Measurements from ENCODE around the gene TGFBR2. TPM values are rescaled to one million over a fixed set of nuclear protein-coding genes. Genes with fewer than 3 reads are reported as not detected.
A peak's percentile ranks its signal among the peaks of the same experiment; 100 is the strongest.

The TGFBR2 gene
- polyA plus RNA-seq, 1 donor from 2014 or later = 76.8 TPM

DNA sequence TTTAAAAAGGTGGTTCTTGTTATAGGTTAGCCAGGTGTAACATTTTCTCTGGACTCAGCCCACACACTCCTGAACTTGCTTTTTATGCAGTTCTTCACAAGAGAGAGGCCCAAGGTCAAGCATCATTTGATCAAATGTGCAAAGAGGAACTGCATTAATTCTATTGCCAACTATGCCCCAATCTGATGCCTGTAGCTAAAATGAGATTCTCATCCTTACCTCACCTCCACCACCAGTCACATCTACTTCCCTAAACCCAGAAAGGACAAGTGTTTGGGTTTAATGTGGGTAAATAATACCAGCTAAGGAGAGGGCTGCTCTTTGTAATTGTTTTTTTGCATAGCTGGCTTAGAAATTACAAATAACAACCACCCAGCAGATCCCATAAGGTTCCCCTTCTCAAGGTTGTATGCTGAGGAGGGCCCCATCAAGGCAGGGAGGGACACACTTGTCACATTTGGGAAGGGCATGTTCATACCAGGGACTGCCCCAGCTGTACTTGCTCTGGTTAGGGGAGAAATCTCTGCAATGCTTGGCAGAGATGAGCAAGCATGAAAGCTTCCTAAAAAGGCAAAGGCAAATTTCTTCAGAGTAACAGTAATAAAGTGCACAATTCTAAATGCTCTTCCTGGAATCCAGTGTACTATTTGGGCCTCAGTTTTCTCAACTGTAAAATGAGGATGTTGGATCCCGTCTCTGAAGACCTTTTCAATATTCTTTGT is 76.2 kb downstream of the TGFBR2 start:
- H3K36me3 Mint-ChIP-seq = peaks cover 11% of the 10 kb centered on the region
- H3K4me3 Mint-ChIP-seq = no peak overlapping the region
- H3K27ac Mint-ChIP-seq = peak overlapping the region; percentile 52 to 70 (median 67)
- H3K9me3 Mint-ChIP-seq = no peaks in the 10 kb centered on the region
- H3K27me3 Mint-ChIP-seq = no peaks in the 10 kb centered on the region
- H3K4me1 Mint-ChIP-seq = peaks cover 17 to 44% (median 39%) of the 10 kb centered on the region in 3 donors

DNA sequence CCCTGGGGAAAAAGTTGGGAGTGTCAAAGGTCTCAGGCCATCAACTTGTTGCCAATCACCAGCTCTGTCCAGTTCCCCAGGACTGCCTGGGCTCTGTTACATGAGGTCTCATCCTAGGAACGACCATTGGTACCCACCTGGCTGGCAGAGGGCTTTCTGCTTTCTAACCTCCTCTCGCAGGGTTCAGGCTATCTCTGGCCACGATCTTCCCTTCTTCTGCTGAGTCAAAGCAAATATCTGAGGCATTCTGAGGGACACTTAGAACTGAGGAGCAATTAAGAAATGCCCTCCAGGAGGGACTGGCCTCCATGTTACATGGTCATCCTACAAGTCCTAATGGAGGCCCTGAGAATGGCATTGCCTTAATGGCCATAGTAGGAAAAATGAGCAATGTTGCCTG is 77.4 kb downstream of the TGFBR2 start:
- H3K36me3 Mint-ChIP-seq = peaks cover 8% of the 10 kb centered on the region
- peak overlapping the region in 2 of 3 donors; percentile 49 to 64 for H3K27ac Mint-ChIP-seq
- H3K9me3 Mint-ChIP-seq = no peaks in the 10 kb centered on the region
- peaks cover 17 to 48% (median 47%) of the 10 kb centered on the region in 3 donors for H3K4me1 Mint-ChIP-seq
- no peaks in the 10 kb centered on the region for H3K27me3 Mint-ChIP-seq
- H3K4me3 Mint-ChIP-seq = no peak overlapping the region

DNA sequence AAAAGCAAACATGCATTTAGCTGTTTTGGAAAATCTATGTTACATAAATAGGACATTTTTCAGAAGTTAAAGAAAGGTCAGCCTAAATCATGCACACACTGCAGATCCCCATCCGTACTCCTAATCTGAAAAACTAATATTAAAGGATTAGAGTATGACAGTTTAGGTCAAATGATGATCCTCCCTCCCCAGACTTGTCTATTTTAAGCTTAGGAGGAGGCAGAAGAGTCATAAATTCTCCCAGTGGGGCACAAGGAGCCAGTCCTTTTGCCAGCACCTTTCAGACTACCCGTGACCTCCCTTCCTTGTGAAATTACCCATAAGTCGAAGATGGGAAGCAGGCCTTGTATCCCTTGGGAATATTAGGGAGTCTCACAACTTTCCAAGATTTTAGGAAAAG is 78.0 kb downstream of the TGFBR2 start:
- Mint-ChIP-seq H3K4me1 (peaks cover 23 to 53% (median 50%) of the 10 kb centered on the region in 3 donors), H3K9me3 (no peaks in the 10 kb centered on the region), H3K27me3 (no peaks in the 10 kb centered on the region), H3K4me3 (no peak overlapping the region), H3K36me3 (peaks cover 7% of the 10 kb centered on the region), H3K27ac (peak overlapping the region in 1 of 3 donors; percentile 64)

DNA sequence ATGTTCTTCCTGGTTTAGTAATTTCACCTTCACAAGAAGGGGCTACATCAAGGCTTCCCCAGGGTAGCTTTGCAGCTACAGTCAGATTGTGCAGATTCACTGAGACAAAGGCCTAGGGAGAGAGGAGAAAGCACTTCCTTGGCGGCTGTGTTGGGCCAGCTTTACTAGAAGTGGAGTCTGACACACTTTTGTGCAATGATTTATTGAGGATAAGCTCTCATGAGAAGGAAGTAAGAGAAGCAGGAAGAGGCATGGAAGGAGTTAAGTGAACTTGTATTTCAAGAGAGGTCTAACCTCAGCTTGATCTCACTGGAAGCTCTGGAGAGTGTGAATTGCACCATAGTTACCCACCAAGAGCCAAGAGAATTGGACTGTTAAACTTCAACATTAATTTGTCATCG is 78.9 kb downstream of the TGFBR2 start:
- H3K36me3 Mint-ChIP-seq = peaks cover 7% of the 10 kb centered on the region
- no peaks in the 10 kb centered on the region for H3K9me3 Mint-ChIP-seq
- no peaks in the 10 kb centered on the region for H3K27me3 Mint-ChIP-seq
- H3K4me3 Mint-ChIP-seq = no peak overlapping the region
- peaks cover 27 to 55% (median 52%) of the 10 kb centered on the region in 3 donors for H3K4me1 Mint-ChIP-seq
- H3K27ac Mint-ChIP-seq = peak overlapping the region in 2 of 3 donors; percentile 34 to 59

DNA sequence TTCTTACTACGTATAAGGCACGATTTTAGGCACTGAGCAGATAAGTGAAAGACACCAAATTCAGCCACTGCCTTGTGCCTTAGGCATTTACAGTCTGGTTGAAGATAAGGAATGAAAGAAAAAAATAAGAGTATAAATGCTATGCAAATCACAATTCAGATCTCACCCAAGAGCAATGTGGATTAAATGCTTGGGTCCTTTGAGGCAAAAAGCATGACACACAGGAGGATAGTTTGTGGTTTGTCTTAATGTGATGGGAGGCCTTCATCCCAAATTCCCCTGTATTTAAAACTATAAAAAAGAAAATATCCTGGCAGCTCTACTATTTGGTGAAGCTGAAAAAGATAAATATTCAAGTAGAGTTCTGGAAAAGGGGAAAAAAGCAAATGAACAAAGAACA is 79.8 kb downstream of the TGFBR2 start:
- Mint-ChIP-seq H3K9me3 (no peaks in the 10 kb centered on the region), H3K27ac (peak overlapping the region in 1 of 3 donors; percentile 10), H3K27me3 (no peaks in the 10 kb centered on the region), H3K4me1 (peaks cover 27 to 53% (median 49%) of the 10 kb centered on the region in 3 donors), H3K36me3 (peaks cover 7% of the 10 kb centered on the region), H3K4me3 (no peak overlapping the region)

DNA sequence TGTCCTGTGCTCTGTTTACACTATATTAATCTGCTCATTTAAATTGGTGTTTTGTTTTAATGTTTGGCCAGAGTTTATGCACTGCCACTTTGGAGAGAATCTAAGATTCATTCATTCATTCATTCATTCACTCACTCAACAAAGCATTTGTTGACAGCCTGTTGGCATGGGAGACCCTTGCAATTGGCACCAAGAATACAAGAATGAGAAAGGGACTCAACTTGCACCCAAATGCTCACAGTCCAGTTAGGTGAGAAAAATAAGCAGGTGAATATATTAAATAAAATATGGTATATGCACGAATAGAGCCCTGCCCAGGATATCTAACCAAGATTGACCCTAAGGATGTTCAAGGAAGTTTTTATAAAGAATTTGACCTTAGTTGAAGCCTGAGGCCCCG is 80.4 kb downstream of the TGFBR2 start:
- H3K4me1 Mint-ChIP-seq = peaks cover 24 to 49% (median 43%) of the 10 kb centered on the region in 3 donors
- H3K27ac Mint-ChIP-seq = peak overlapping the region in 2 of 3 donors; percentile 10 to 20
- H3K4me3 Mint-ChIP-seq = no peak overlapping the region
- H3K9me3 Mint-ChIP-seq = no peaks in the 10 kb centered on the region
- peaks cover 4% of the 10 kb centered on the region for H3K36me3 Mint-ChIP-seq
- no peaks in the 10 kb centered on the region for H3K27me3 Mint-ChIP-seq

DNA sequence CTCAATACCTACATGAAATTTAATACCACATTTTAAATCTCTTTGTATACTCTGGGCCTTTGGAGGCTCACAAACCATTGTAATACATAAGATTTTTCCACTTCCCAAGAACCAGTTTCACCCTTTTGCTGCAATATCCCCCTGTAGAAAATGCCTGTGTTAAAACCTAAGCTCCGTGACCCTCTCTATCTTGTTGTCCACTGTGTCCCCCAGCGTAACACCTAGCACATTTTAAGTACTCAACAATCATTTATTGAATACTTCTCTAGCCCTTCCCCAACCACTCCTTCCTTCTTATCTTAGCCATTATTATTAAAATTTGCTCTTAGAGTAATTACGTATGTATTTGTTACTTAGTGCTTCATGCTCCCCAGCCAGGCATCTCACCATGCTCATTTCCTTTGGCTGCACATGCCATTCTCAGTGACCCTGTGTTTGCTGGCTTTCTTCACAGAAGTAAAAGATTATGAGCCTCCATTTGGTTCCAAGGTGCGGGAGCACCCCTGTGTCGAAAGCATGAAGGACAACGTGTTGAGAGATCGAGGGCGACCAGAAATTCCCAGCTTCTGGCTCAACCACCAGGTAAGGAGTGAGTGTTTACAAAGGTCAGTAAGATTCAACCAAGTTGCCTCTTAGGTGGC is 81.6 kb downstream of the TGFBR2 start:
- H3K9me3 Mint-ChIP-seq = no peaks in the 10 kb centered on the region
- no peaks in the 10 kb centered on the region for H3K27me3 Mint-ChIP-seq
- peak overlapping the region; percentile 55 to 89 (median 82) for H3K27ac Mint-ChIP-seq
- H3K4me1 Mint-ChIP-seq = peaks cover 18 to 42% (median 37%) of the 10 kb centered on the region in 3 donors
- peaks cover 4% of the 10 kb centered on the region for H3K36me3 Mint-ChIP-seq
- H3K4me3 Mint-ChIP-seq = peak overlapping the region in 1 of 4 donors; percentile 56

DNA sequence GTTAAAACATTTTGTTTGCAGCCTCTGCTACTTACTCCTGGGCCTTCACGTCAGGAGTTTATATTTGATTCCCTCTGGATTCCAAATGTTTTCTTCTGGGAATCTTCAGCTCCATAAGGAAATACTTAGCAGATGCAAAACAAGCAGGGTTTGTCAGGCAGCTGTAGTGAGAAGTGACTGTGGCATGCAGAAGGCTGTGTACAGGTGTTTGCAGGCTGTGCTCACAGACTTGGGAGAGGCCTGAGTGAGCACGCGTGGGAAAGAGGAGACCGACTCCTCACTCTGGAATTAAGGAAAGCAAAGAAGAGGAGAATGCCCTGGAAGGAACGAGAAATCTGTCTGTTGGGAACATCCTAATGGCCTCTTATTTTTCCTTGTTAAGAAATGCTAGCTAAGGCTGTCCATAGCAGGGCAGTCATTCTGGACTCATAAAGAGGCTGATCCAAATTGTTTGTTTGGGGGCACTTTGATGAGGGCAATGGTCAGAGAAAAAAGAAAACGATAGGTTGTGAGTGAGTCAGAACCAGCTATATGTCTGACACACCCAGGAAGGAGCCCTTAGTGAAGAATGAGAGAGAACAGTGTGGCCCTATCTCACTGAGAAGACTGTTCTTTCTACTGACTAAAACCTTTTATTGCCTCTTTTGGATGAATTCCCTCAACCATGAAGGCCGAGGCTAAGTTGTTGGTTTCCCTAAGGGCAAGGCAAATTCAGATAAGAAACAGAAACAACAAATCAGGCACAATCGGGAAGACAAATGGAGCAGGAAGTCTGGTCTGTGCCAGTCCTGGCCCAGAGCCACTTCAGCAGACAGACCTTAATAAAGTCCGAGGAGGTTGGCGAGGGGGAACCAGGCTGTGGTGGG is 82.6 kb downstream of the TGFBR2 start:
- no peaks in the 10 kb centered on the region for H3K9me3 Mint-ChIP-seq
- no peaks in the 10 kb centered on the region for H3K27me3 Mint-ChIP-seq
- H3K4me1 Mint-ChIP-seq = peaks cover 16 to 45% (median 39%) of the 10 kb centered on the region in 3 donors
- H3K4me3 Mint-ChIP-seq = no peak overlapping the region
- H3K27ac Mint-ChIP-seq = peak overlapping the region; percentile 43 to 89 (median 55)
- peaks cover 4% of the 10 kb centered on the region for H3K36me3 Mint-ChIP-seq

DNA sequence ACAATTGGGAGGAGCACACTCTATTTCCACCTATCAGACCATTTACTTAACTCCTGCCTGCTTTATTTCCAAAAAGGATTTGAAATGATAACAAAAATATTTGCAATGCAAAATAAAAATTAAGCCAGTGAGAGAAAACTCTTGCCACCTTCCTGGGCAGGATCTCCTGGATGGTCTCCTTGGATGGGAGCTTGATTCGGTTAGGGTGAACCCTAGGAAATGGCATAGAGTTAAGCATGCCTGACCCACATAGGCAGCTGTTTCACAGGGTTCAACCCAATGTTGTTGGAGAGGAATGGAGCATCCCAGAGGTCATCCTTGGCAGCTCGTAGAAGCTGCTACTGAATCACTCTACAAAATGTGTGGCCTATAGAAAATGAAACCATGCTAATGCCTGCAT is 83.8 kb downstream of the TGFBR2 start:
- Mint-ChIP-seq H3K9me3 (no peaks in the 10 kb centered on the region), H3K27ac (peak overlapping the region; percentile 25 to 90 (median 73)), H3K27me3 (no peaks in the 10 kb centered on the region), H3K4me1 (peaks cover 18 to 42% (median 41%) of the 10 kb centered on the region in 3 donors), H3K36me3 (peaks cover 5% of the 10 kb centered on the region), H3K4me3 (no peak overlapping the region)

DNA sequence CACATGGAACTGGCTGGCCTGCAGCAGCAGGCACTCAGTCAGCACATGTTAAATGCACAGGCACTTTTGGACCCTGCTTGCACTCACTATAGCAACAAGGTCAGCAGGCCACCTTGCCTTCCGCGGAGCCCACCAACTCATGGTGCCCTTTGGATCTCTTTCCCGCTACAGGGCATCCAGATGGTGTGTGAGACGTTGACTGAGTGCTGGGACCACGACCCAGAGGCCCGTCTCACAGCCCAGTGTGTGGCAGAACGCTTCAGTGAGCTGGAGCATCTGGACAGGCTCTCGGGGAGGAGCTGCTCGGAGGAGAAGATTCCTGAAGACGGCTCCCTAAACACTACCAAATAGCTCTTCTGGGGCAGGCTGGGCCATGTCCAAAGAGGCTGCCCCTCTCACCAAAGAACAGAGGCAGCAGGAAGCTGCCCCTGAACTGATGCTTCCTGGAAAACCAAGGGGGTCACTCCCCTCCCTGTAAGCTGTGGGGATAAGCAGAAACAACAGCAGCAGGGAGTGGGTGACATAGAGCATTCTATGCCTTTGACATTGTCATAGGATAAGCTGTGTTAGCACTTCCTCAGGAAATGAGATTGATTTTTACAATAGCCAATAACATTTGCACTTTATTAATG is 85.0 kb downstream of the TGFBR2 start:
- H3K4me3 Mint-ChIP-seq = no peak overlapping the region
- H3K4me1 Mint-ChIP-seq = peaks cover 18 to 49% (median 42%) of the 10 kb centered on the region in 3 donors
- H3K27ac Mint-ChIP-seq = peak overlapping the region in 2 of 3 donors; percentile 73 to 90
- no peaks in the 10 kb centered on the region for H3K9me3 Mint-ChIP-seq
- no peaks in the 10 kb centered on the region for H3K27me3 Mint-ChIP-seq
- peaks cover 4% of the 10 kb centered on the region for H3K36me3 Mint-ChIP-seq

DNA sequence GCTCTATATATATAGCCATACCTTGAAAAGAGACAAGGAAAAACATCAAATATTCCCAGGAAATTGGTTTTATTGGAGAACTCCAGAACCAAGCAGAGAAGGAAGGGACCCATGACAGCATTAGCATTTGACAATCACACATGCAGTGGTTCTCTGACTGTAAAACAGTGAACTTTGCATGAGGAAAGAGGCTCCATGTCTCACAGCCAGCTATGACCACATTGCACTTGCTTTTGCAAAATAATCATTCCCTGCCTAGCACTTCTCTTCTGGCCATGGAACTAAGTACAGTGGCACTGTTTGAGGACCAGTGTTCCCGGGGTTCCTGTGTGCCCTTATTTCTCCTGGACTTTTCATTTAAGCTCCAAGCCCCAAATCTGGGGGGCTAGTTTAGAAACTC is 85.5 kb downstream of the TGFBR2 start:
- H3K9me3 Mint-ChIP-seq = no peaks in the 10 kb centered on the region
- peaks cover 24 to 52% (median 47%) of the 10 kb centered on the region in 3 donors for H3K4me1 Mint-ChIP-seq
- no peaks in the 10 kb centered on the region for H3K27me3 Mint-ChIP-seq
- peaks cover 4% of the 10 kb centered on the region for H3K36me3 Mint-ChIP-seq
- no peak overlapping the region for H3K4me3 Mint-ChIP-seq
- H3K27ac Mint-ChIP-seq = no peak overlapping the region

DNA sequence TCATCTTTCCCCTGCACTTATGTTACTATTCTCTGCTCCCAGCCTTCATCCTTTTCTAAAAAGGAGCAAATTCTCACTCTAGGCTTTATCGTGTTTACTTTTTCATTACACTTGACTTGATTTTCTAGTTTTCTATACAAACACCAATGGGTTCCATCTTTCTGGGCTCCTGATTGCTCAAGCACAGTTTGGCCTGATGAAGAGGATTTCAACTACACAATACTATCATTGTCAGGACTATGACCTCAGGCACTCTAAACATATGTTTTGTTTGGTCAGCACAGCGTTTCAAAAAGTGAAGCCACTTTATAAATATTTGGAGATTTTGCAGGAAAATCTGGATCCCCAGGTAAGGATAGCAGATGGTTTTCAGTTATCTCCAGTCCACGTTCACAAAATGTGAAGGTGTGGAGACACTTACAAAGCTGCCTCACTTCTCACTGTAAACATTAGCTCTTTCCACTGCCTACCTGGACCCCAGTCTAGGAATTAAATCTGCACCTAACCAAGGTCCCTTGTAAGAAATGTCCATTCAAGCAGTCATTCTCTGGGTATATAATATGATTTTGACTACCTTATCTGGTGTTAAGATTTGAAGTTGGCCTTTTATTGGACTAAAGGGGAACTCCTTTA is 86.2 kb downstream of the TGFBR2 start:
- Mint-ChIP-seq H3K27me3 (no peaks in the 10 kb centered on the region), H3K4me3 (no peak overlapping the region), H3K36me3 (peaks cover 2% of the 10 kb centered on the region), H3K4me1 (peaks cover 24 to 53% (median 52%) of the 10 kb centered on the region in 3 donors), H3K9me3 (no peaks in the 10 kb centered on the region), H3K27ac (peak overlapping the region in 1 of 3 donors; percentile 11)

DNA sequence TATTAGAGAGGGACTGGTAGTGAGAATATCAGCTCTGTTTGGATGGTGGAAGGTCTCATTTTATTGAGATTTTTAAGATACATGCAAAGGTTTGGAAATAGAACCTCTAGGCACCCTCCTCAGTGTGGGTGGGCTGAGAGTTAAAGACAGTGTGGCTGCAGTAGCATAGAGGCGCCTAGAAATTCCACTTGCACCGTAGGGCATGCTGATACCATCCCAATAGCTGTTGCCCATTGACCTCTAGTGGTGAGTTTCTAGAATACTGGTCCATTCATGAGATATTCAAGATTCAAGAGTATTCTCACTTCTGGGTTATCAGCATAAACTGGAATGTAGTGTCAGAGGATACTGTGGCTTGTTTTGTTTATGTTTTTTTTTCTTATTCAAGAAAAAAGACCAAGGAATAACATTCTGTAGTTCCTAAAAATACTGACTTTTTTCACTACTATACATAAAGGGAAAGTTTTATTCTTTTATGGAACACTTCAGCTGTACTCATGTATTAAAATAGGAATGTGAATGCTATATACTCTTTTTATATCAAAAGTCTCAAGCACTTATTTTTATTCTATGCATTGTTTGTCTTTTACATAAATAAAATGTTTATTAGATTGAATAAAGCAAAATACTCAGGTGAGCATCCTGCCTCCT is 87.2 kb downstream of the TGFBR2 start:
- Mint-ChIP-seq H3K27me3 (no peaks in the 10 kb centered on the region), H3K36me3 (peaks cover 2% of the 10 kb centered on the region), H3K4me1 (peaks cover 24 to 44% (median 44%) of the 10 kb centered on the region in 3 donors), H3K27ac (peak overlapping the region; percentile 11 to 87 (median 14)), H3K4me3 (no peak overlapping the region), H3K9me3 (no peaks in the 10 kb centered on the region)

DNA sequence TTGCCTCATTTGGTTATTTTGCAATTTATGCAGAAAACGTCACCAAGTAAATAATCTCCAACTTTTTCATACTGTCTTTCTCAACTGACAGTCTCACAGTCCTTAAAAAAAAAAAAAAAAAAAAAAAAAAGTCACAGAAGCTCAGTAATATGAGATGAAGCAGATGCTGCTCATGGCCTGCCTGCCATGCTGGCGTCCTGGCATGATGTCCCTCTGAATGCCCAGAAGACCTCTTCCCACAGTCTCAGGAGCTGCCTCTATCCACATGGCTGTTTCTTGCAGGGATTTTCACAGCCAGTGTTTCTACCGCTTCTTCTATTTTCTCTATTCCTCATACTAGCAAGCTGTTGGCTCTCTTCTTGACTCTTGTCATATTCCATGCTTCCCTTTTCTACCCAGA is 87.7 kb downstream of the TGFBR2 start:
- H3K27ac Mint-ChIP-seq = no peak overlapping the region
- peaks cover 19 to 40% (median 39%) of the 10 kb centered on the region in 3 donors for H3K4me1 Mint-ChIP-seq
- H3K36me3 Mint-ChIP-seq = peaks cover 2% of the 10 kb centered on the region
- H3K27me3 Mint-ChIP-seq = no peaks in the 10 kb centered on the region
- H3K9me3 Mint-ChIP-seq = no peaks in the 10 kb centered on the region
- no peak overlapping the region for H3K4me3 Mint-ChIP-seq

Measured in IgD-negative memory B cell (primary cell).